ENCODE measurements around the gene SLC22A23.

GRCh38 chr6:3422435-3423070 is 34.3 kb downstream of the SLC22A23 start:
- no peak for TF ChIP-seq EZH2 (IDR thresholded peaks at IDR 0.05; ENCODE audit: borderline replicate concordance, low read length)
- TF ChIP-seq CTCF (conservative IDR thresholded peaks at IDR 0.05 in 1 of 2, IDR thresholded peaks at IDR 0.05 in 1 of 2; ENCODE audit: extremely low read depth in 1 of 2, insufficient read depth in 1 of 2, low read depth in 1 of 2, low read length in 2 of 2) = no peak

All from mammary epithelial cell (primary cell).